HG03460 (cell line): ENCODE measurements around the gene TSC1.
"Not testable (repeated sequence)": the region's sequence is repeated elsewhere in the genome, so short reads cannot be mapped to it uniquely, and the experiment has no call there.

Source experiments
- ATAC-seq: cut with Tn5 transposase; IDR thresholded peaks from one replicate; pipeline ENCODE4 v1.9.1; 2021; ENCODE audit not compliant: unreplicated experiment

Gene TSC1

DNA sequence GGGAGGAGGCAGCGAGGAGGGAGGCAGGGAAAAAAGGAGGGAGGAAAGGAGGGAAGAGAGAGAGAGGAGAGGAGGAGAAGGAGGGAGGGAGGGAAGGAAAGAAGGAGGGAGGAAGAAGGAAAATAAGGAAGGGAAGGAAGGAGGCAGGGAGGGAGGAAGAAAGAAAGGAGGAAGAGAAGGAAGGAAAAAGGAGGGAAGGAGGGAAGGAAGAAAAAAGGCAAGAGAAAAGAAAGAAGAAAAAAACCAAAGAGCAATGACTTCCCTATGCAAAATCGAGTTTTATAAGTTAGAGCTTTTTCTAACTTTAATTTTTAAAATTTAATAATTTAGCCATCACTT is 33.7 kb upstream of the TSC1 start:
- no peak for ATAC-seq

DNA sequence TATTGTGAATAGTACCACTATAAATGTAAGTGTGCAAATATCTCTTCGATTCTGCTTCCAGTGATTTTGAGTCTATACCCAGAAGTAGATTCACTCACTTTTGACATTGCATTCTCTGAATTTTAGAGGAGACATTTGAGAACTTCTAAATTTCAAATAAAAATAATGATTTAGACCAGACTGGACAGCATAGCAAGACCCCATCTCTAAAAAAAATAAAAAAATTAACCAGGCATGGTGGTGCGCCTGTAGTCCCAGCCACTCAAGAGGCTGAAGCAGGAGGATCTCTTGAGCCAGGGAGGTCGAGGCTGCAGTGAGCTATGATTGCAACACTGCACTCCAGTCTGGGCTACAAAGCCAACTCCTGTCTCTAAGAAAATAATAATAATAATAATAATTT is 32.2 kb upstream of the TSC1 start:
- no peak for ATAC-seq

DNA sequence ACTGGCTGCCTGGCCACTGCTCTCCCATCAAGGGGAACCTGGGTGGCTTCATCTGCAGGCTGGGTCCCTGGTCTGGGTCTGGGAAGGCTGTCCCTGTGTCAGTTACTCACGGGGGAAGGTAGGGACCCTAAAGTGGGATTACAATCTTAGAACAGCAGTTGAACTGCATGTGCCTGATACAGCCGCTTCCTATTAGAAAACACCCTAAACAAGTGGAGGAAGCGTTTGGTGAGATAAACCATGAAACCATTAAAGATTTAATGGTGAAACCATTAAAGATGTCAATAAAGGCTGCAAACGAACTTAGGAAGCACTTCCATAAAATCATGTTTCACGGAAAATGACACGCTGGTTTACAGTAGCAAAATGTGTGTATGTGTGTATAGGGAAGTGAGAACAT is 31.5 kb upstream of the TSC1 start:
- no peak for ATAC-seq

DNA sequence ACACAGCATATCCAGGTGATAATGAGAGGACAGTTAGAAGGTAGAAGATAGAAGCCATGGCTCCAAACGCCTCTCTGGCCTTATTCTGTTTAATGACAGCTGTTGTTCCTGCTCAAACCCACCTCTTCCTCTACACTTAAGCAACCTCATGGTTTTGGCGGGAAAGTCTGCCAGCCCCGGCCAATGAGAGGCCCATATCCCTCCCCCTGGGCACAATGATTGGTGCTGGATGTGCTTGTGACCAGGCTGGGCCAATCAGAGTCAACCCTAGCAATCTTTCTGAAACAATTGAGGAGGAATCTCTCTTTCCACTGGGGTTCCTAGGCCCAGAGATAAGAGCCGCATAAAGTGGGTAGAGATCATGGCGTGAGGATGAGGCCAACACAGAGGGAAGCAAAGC is 29.3 kb upstream of the TSC1 start:
- no peak for ATAC-seq

DNA sequence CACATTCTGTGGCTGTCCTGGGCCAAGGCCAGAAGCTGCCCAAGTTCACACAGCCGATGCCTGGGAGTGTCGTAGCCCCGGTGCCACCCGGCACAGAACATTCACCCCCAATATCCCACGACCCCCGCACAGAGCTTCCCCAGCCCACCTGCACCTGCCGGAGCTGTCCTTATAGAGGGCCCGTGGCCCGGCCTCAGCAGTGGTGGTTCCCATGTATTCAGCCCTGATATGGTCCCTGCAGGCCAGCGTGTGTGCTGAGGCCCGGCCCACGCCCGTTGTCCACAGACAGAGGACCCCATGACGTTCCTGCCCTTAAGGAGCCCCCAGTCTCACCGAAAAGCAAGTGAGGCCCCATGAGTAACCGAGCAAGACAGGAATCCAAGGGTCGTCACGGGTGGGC is 28.8 kb upstream of the TSC1 start:
- ATAC-seq: no peak

DNA sequence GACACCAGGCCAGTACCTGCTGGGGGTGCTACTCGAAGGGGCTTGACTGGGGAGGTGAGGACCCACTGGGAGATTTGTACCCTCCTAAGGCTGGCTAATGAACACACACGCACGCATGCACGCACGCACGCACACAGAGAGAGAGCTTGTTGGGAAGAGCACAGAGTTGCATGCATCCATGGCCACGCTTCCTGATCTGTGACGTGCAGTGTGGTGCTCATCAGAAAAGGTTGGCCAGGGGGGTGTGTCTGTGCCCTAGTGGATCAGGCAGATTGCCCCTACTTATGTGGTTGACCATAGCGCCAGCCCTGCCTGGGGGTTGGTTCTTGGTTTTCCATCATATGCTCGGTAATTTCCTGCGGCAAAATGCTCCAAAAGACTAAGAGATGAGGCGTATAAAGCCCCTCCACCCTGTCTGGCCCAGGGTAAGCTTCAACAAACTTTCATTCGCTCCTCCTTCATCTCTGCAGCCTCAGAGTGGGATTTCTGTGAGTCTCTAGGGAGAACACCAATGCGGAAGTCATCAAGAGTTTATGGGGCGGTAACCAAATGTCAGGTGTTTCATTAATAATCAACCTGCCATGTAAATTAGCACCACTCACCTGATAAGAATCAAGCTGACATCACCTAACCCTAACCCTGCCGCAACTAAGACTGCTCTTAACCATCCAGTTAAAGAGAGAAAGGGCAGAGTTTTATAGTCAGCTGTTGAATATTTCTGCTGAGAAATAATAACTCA is 26.1 kb upstream of the TSC1 start:
- no peak for ATAC-seq

DNA sequence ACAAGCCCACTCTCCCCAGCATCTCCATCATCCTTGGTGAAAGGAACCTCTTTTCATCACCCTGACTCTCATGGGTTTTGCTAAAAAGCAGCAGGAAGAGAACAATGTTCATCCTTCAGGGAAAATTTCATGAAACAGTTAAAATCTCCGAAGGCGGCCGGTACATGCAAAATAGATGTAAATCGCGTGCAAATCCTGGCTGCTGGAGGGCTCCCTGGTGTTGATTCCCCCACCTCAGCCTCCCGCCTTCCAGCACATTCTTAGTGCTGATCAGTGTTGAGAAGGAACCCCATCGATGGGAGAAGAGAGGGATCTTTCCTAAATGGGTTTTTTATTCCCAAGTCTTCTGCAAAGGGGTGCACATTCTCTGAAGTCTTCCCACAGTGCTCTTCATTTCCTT is 25.4 kb upstream of the TSC1 start:
- no peak for ATAC-seq

DNA sequence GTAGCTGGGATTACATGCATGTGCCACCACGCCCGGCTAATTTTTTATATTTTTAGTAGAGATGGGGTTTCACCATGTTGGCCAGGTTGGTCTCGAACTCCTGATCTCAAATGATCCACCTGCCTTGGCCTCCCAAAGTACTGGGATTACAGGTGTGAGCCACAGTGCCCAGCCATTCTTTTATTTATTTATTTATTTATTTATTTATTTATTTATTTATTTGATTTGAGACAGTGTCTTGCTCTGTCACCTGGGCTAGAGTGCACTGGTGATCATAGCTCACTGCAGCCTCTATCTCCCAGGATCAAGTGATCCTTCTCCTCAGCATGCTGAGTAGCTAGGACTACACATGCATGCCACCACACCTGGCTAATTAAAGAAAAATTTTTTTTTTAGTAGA is 23.5 kb upstream of the TSC1 start:
- not testable (repeated sequence) for ATAC-seq

DNA sequence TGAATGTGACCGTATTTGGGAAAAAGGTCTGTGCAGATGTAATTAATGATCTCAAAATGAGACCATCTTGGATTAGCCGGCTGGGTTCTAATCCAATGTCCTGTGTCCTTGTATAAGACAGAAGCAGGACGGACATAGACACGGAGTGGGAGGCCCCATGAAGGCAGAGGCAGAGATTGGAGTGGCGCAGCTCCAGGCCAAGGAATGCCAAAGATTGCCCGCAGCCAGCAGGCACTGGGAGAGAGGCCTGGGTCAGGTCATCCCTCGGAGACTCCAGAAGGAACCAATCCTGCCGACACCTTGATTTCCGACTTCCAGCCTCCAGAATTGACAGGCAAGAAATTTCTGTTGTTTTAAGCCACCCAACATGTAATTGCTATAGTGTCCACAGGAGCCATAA is 21.1 kb upstream of the TSC1 start:
- ATAC-seq: no peak

DNA sequence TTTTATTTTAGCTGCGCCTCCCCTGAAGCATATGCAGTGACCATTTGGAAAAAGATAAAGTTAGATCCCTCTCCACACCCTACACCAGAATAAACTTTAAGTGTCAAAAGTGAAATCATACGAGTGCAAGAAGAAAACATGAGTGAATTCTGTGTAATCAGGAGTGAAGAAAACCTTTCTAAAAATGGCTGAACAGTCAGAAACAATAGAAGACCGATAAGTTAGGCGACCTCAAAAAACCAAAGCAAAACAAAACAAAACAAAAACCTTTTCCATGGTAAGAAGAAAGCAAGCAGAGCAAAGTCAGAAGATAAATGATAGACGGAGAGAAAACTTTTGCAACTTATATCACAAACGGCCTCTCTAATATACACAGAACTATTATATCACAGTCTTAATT is 16.6 kb upstream of the TSC1 start:
- ATAC-seq: no peak

DNA sequence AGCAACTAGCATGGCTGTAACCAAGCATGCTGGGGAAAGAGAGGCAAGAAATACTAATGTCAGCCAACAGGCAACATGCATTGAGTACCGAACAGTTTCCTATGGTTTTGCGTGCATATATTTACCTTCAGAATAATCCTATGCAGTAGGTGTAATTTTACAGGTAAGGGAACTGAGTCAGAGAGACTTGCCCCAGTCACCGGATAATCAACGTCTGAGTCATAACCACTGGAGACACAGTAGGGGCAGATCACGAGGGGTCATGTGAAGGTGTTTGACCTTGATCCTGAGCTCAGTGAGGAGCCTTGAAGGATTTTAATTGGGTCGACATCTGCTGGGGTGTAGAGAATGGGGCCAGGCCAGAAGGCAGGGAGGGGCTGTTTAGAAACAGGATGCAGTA is 13.4 kb upstream of the TSC1 start:
- ATAC-seq: no peak

DNA sequence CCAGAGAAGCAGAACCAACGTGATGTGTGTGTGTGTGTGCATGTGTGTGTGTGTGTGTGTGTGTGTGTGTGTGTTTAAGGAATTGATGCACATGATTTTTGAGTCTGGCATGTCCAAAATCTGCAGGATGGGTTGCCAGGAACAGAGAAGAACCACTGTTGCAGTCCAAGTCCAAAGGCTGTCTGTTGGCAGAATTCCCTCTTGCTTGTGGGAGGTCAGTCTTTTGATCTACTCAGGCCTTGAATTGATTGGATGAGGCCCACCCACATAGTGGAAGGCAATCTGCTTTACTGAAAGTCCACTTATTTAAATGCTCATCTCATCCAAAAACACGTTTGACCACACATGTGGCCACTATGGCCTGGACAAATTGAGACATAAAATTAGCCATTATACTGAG is 11.4 kb upstream of the TSC1 start:
- no peak for ATAC-seq

DNA sequence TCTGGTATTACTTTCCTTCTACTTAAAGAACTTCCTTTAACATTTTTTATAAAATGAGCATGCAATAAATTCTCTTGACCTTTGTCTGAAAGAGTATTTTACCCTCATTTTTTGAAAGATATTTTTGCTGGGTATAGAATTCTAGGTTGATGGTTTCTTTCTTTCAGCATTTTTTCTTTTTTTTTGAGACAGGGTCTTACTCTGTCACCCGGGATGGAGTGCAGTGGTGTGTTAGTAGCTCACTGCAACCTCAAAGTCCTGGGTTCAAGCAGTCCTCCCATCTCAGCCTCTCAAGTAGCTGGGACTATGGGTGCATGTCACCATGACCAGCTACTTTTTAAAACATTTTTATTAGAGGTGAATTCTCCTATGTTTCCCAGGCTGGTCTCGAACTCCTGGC is 10.7 kb upstream of the TSC1 start:
- ATAC-seq: no peak

DNA sequence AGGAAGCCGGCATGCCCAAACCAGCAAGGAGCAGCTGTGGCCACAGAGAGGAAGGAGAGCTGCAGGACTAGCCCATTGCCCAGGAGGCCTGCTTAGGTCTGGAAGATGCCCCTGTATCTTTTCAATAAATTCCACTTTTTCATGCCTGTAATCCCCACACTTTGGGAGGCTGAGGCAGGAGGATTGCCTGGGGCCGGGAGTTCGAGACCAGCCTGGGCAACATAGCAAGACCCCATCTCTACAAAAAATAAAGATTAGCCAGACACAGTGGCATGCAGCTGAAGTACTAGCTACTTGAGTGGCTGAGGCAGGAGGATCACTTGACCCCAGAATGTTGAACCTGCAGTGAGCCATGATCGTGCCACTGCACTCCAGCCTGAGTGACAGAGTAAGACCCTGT is 5.3 kb upstream of the TSC1 start:
- no peak for ATAC-seq

DNA sequence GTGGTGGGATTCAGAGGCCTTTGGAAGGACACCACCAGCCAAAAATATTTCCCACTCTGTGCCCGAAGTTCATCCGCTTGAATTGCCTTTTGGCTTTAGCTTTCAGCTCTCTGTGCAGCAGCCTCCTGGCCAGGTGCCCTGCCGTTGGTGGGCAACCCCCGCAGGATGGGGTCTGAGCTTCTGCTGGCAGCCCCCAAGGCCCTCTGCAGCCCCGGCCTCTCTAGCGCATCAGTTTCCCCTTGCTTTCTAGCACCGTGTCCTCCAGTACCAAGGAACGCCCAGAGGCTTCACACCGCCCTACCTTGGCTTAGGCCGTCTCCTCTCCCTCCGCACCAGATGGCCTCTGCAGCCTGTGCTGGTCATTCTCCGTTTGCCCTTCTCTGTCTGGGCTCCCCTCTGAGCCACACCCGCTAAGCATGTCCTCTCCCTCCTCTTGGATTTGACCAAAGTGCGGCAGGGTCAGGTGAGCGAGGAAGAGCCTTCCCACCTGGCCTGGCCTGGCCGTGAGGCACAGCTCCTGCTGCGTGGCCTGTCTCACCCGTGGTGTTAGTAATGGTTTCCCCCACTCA is 4.2 kb upstream of the TSC1 start:
- ATAC-seq: no peak

DNA sequence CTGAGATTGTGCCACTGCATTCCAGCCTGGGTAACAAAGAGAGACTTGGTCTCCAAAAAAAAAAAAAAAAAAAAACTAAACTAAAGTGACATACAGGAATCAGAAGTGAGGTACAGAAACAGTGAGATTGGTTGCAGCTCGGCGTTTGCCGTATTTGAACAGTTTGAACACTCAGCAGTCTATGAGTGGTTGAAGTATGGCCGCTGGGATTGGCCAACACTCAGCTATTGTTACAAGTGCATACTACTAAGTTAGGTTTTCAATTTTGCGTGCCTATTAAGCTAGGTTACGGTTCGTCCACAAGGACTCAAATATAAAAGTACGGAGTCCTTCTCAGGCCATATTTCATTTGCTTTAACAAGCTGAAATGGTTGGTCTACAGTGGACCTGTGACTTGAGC is 3.3 kb upstream of the TSC1 start:
- ATAC-seq: no peak

DNA sequence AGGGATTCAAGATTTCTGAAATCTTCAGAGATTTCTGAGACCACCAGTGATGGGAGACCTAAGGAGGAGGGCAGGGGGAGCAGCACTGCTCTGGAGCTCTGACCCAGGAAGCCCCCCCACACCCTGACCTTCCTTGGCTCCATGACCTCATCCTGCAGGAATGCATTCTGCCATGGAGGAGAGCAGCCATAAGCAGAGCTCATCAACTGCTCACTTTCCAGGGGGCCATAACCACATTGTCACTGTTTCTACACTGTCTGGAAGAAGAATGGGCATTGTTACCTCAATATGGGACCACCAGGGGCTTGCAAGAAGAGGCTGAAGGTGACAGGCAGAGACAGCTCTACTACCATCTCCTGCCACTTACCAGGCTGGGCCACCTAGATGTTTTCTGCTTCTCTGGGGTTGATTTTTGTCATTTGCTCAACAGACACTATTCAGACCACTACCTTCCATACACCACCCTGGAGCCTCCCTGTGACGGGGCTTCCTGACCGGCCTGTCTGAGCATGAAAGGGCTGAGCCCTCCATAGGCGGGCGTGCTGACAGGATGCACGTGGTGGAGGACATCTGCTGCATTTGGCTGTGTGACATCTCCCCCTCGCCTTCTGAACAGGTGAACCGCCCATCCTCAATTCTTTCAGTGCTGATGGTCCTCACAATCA is 2.3 kb upstream of the TSC1 start:
- ATAC-seq: no peak

DNA sequence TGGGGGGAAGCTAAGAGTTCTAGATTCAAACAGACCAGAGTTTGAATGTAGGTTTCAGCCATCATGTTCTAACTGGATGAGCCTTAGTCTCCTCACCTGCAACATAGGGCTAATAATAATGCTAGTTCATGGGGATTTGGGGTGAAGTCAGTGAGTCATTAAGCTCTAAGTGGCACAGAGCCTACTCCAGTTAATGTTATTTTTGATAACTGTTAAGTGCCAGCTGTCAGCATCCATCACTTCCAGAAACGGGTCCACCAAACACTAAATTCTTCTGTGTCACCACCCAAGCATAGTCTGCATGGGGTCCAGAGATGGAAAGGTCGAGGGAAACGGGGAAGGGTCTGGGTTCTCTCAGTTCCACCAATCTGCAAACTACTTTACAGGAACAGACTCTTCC is 1.8 kb upstream of the TSC1 start:
- ATAC-seq: no peak

DNA sequence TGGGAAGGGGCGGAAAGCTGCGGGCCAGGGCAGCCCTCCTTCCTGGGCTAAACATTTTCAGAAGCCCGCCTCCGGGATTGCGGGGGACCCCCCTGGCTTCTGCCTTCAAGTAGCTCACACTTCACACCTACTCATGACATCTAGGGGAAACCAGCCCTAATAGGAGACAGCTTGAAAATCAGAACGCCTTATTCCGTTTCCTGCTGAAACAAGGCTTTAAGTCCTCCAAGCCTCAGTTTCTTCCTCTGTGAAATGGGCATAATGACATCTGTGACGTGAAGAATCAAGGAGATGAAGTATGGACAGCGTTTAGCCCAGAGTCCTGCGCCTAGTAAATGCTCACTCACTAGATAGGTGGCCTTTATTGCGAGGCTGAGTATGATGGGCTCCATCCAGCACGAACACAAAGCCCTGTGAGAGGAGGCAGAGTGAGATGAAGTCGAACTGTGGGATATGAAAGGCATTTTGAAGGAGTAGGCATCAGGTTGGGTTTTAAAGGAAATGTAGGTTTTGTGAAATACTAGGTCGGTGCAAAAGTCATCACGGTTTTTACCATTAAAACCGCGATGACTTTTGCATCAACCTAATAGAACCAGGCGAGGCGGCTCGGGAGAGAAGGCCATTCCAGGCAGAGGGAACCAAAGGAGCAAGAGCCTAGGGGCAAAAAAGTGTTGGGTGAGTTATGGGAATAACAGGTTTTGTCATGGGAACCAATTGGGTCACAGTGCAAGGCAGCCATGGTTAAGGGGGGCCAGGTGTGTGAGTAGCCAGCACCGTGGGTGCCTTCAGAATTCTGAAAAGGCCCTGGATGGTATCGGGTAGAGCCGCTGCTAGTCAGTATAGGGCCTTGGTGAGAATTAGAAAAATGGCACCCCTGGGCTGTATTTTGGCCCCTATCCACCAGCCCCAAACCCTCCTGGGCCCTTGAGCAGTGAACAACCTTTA is 1.0 kb upstream of the TSC1 start:
- ATAC-seq: no peak

DNA sequence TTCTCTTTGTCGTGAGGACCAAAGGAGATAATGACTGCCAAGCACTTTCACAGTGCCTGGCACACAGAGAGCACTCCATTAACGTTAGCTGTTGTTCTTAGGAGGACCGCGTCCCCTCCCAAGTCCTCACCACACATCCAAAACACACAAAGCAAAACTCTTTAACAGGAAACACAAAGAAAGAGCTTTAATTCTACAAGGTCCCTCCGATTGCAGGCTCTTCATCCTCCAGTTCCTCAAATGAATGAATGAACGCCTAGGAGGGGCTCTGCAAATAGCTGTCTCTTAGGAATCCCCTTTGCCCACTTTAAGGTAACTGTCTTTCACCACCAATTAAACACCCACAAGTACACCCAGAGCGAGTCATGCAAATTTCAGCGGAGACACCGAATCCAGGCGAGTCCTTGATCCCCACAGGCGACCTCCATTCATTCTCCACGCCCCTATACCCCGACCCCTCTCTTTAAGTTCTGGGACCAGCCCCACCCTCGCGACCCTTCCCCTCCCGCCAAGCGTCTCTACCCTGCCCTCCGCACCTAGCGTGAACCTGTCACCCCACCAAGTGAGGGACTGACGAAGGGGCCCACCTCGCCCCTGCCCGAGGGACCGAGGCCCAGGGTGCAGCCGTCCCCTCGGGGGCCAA is 644 bp downstream of the TSC1 start:
- peak; percentile 15 for ATAC-seq

DNA sequence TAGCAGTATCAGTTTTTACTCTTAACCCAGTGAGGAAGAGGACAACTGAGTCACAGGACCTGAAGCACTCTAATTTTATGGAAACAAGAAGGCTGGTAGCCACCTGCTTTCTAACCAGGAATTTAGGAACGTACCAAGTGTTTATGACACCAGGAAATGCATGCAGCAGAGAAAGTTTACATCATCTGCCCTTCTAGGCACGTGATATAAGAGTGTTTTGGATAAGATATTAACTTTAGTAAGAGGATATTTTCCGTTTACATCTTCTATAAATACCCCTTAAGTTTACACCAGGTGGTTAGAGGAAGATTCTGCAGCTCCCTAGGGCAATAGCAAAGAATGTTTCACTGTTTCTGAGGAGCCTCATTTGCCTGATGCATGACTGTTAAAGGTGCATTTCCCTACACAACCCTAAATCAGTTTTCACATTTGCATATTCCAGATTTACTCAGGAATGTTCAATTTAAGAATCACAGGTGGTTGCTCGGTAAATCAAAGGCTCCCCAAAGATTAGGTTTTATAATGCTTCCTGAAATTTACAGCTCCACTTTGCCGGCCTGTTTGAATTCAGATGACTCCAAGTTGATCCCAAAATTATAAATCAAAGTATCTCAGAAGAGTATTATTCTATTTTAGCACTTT is 1.8 kb downstream of the TSC1 start:
- ATAC-seq: no peak
